Subcutaneous adipose tissue (tissue), 4 donors: Measurements from ENCODE around the gene CFD. TPM values are rescaled to one million over a fixed set of nuclear protein-coding genes. Genes with fewer than 3 reads are reported as not detected.

Experiments
- total RNA-seq, 4 donors: library from RNA; depleted of rRNA; stranded (reverse); fragments of >200 nt; gene quantifications; one replicate each; pipeline ENCODE4 v1.1.0, GENCODE V29; 2016
- TF ChIP-seq, protein P1 (sequence below): fragments of 450-650 bp; IDR thresholded peaks from one replicate; pipeline ENCODE4 v1.5.1; 2016; ENCODE audit warnings: low read depth, mild to moderate bottlenecking, control low read depth, antibody characterized with exemption, moderate library complexity

Gene CFD
- total RNA-seq, 4 donors from 2014 or later = 1,847 to 6,869 (median 2,488) TPM

DNA sequence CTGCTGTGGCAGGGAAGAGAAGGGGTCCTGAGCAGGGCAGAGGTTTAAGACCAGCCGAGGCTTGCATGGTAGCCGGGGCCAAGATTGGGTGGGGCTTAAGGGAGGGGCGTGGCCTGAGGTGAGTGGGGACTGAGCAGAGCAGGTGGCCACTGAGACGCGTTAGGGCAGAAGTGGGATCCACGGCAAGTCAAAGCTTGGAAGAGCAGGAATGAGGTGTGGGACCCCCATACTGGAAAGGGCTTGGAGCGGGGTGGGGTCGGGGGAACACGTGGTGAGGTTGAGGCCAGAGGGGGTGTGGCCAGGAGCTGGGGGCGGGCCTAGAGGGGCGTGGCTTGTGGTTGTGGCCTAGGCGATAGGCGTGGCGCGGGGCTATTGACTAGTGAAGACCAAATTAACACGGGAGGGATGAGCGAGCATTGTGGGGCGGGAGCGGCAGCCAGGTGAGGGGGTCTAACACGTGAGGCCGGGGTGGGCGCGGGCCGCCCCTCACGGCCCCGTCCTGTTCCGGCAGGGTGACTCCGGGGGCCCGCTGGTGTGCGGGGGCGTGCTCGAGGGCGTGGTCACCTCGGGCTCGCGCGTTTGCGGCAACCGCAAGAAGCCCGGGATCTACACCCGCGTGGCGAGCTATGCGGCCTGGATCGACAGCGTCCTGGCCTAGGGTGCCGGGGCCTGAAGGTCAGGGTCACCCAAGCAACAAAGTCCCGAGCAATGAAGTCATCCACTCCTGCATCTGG lies 3.3 kb downstream of the CFD start:
- TF ChIP-seq, protein P1, sequence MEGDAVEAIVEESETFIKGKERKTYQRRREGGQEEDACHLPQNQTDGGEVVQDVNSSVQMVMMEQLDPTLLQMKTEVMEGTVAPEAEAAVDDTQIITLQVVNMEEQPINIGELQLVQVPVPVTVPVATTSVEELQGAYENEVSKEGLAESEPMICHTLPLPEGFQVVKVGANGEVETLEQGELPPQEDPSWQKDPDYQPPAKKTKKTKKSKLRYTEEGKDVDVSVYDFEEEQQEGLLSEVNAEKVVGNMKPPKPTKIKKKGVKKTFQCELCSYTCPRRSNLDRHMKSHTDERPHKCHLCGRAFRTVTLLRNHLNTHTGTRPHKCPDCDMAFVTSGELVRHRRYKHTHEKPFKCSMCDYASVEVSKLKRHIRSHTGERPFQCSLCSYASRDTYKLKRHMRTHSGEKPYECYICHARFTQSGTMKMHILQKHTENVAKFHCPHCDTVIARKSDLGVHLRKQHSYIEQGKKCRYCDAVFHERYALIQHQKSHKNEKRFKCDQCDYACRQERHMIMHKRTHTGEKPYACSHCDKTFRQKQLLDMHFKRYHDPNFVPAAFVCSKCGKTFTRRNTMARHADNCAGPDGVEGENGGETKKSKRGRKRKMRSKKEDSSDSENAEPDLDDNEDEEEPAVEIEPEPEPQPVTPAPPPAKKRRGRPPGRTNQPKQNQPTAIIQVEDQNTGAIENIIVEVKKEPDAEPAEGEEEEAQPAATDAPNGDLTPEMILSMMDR = no peak

DNA sequence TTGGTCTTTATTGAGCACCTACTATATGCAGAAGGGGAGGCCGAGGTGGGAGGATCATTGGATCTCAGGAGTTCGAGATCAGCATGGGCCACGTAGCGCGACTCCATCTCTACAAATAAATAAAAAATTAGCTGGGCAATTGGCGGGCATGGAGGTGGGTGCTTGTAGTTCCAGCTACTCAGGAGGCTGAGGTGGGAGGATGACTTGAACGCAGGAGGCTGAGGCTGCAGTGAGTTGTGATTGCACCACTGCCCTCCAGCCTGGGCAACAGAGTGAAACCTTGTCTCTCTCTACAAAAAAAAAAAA lies 3.8 kb downstream of the CFD start:
- TF ChIP-seq, protein P1 = no peak

- TF ChIP-seq, protein P1 = no peak
Measured at GRCh38 chr19:866769-867300, 7.4 kb downstream of the CFD start.

GRCh38 chr19:867301-867793 lies 7.9 kb downstream of the CFD start:
- TF ChIP-seq, protein P1 = no peak

- TF ChIP-seq, protein P1 = no peak
Measured at GRCh38 chr19:867855-868457, 8.5 kb downstream of the CFD start.

- TF ChIP-seq, protein P1 = no peak
Measured at GRCh38 chr19:868458-869244, 9.2 kb downstream of the CFD start.
